Natural killer cell (primary cell): ENCODE results near the gene CATSPERE. TPM values are rescaled to one million over a fixed set of nuclear protein-coding genes. Genes with fewer than 3 reads are reported as not detected.

Experiments
- ATAC-seq, 3 donors: fragments of 150-1000 bp in 2 of 3; fragments of 200-7000 bp in 1 of 3; cut with Tn5 transposase; 1 replicate in 1 of 3; 2 replicates in 2 of 3; pipeline ENCODE4 v1.10.0; 2021; ENCODE audit warnings: mild to moderate bottlenecking in 2 of 3, moderate library complexity in 2 of 3
- DNase-seq, 2 donors: peaks; one replicate each; pipeline versions ENCODE4 v3.0.0 to v3.0.0-alpha.2; 2013 to 2021; ENCODE audit warnings: mixed read lengths in 1 of 2
- H3K27ac ChIP-seq: one replicate; pipeline ENCODE4 v1.5.1; 2013; ENCODE audit warnings: mild to moderate bottlenecking, low read length
- H3K27me3 ChIP-seq: one replicate; pipeline ENCODE4 v1.6.1; 2013; ENCODE audit warnings: low read length; ENCODE audit not compliant: control insufficient read depth, insufficient read depth
- H3K36me3 ChIP-seq: one replicate; pipeline ENCODE4 v1.6.1; 2013; ENCODE audit warnings: low read length; ENCODE audit not compliant: control insufficient read depth, insufficient read depth
- H3K4me1 ChIP-seq: one replicate; pipeline ENCODE4 v1.6.1; 2013; ENCODE audit warnings: low read length; ENCODE audit not compliant: control insufficient read depth, insufficient read depth
- H3K4me3 ChIP-seq: one replicate; pipeline ENCODE4 v1.5.1; 2013; ENCODE audit warnings: low read length
- H3K9me3 ChIP-seq: one replicate; pipeline ENCODE4 v1.6.1; 2013; ENCODE audit warnings: low read length; ENCODE audit not compliant: control insufficient read depth, insufficient read depth
- H3K27ac Mint-ChIP-seq, 2 donors: one replicate each; pipeline ENCODE4 v1.8.0; 2022; ENCODE audit warnings: mild to moderate bottlenecking in 2 of 2, mixed read lengths in 2 of 2, moderate library complexity in 1 of 2
- H3K27me3 Mint-ChIP-seq, 2 donors: one replicate each; pipeline ENCODE4 v1.8.0; 2022; ENCODE audit warnings: low read depth in 2 of 2, mixed read lengths in 2 of 2
- H3K36me3 Mint-ChIP-seq: one replicate; pipeline ENCODE4 v1.8.0; 2022; ENCODE audit warnings: mixed read lengths
- H3K4me1 Mint-ChIP-seq, 2 donors: one replicate each; pipeline ENCODE4 v1.8.0; 2022; ENCODE audit warnings: mixed read lengths in 2 of 2
- H3K4me3 Mint-ChIP-seq: one replicate; pipeline ENCODE4 v1.8.0; 2022; ENCODE audit warnings: mild to moderate bottlenecking, moderate library complexity, mixed read lengths
- H3K9me3 Mint-ChIP-seq, 2 donors: one replicate each; pipeline ENCODE4 v1.8.0; 2022; ENCODE audit warnings: mixed read lengths in 2 of 2
- WGBS: methylation state at CpG from one replicate; pipeline ENCODE4 v1.1.7; 2013; ENCODE audit warnings: missing lambda C conversion rate; ENCODE audit not compliant: insufficient coverage; 5-methylcytosine and 5-hydroxymethylcytosine counted together
- intact Hi-C: fragments of 100-400 bp; cut with micrococcal nuclease; formaldehyde crosslinking; loops from one replicate; pipeline ENCODE4 v1.14.2; 2022
- total RNA-seq, 4 donors: library from RNA; stranded (reverse); fragments of 120-200 nt in 1 of 4; gene quantifications; one replicate each; pipeline versions ENCODE4 v1.2.3 to v1.2.4, GENCODE V29; 2013 to 2022
- TF ChIP-seq, protein P1 (sequence below): fragments of 200-600 bp; IDR thresholded peaks from one replicate; pipeline ENCODE4 v1.8.0; 2022; ENCODE audit warnings: antibody characterized with exemption

Gene CATSPERE
- total RNA-seq, 3 donors from 2014 or later (not counting 1 experiment from before 2014, with no cell fraction given), result 0.79 to 1.4 (median 0.80) TPM

- Histone ChIP-seq H3K27ac (no peak overlapping the region), H3K27me3 (no peaks in the 10 kb centered on the region), H3K4me3 (no peak overlapping the region), H3K9me3 (peaks cover 4% of the 10 kb centered on the region), H3K4me1 (no peaks in the 10 kb centered on the region), H3K36me3 (no peaks in the 10 kb centered on the region)
- Mint-ChIP-seq H3K9me3 (peaks cover 8 to 10% of the 10 kb centered on the region in 2 donors), H3K36me3 (peaks cover 8% of the 10 kb centered on the region), H3K27me3 (peaks cover 0 to 3% of the 10 kb centered on the region in 2 donors), H3K4me1 (no peaks in the 10 kb centered on the region), H3K4me3 (no peak overlapping the region), H3K27ac (no peak overlapping the region)
- no peak for ATAC-seq
- WGBS, result 95% methylated on average over 1 of the region's 1 CpG
- TF ChIP-seq, protein P1, sequence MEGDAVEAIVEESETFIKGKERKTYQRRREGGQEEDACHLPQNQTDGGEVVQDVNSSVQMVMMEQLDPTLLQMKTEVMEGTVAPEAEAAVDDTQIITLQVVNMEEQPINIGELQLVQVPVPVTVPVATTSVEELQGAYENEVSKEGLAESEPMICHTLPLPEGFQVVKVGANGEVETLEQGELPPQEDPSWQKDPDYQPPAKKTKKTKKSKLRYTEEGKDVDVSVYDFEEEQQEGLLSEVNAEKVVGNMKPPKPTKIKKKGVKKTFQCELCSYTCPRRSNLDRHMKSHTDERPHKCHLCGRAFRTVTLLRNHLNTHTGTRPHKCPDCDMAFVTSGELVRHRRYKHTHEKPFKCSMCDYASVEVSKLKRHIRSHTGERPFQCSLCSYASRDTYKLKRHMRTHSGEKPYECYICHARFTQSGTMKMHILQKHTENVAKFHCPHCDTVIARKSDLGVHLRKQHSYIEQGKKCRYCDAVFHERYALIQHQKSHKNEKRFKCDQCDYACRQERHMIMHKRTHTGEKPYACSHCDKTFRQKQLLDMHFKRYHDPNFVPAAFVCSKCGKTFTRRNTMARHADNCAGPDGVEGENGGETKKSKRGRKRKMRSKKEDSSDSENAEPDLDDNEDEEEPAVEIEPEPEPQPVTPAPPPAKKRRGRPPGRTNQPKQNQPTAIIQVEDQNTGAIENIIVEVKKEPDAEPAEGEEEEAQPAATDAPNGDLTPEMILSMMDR, result no peak
- DNase-seq, result no peak
- intact Hi-C loops, result no loop called here
These were observed 84.4 kb downstream of the CATSPERE start for GRCh38 chr1:244545511-244545910.

- H3K36me3 ChIP-seq, result no peaks in the 10 kb centered on the region
- H3K4me1 ChIP-seq, result no peaks in the 10 kb centered on the region
- DNase-seq (no peak), ATAC-seq (no peak)
- Mint-ChIP-seq H3K4me3 (no peak overlapping the region), H3K27ac (no peak overlapping the region), H3K4me1 (no peaks in the 10 kb centered on the region), H3K36me3 (peaks cover 8% of the 10 kb centered on the region), H3K27me3 (peaks cover 0 to 3% of the 10 kb centered on the region in 2 donors), H3K9me3 (peaks cover 8% of the 10 kb centered on the region in 2 donors)
- intact Hi-C loops, result no loop called here
- no peak overlapping the region for H3K4me3 ChIP-seq
- 77% methylated on average over 2 of the region's 2 CpGs for WGBS
- H3K27ac ChIP-seq, result no peak overlapping the region
- peaks cover 4% of the 10 kb centered on the region for H3K9me3 ChIP-seq
- TF ChIP-seq, protein P1, result no peak
- H3K27me3 ChIP-seq, result no peaks in the 10 kb centered on the region
These were observed 87.6 kb downstream of the CATSPERE start for GRCh38 chr1:244548558-244549115.

DNA sequence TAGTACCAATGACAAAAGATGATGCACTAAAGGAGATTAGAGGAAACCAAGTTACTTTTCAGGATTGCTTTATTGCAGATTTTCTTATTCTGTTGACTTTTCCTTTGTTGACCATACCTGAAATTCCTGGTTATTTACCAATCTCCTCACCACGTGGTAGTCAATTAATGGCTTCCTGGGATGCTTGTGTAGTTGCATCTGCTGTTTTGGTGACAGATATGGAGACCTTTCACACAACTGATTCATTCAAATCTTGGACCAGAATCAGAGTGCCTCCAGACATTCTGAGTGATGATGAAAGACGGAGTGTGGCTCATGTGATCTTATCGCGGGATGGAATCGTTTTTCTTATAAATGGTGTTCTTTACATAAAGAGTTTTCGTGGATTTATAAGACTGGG is 91.3 kb downstream of the CATSPERE start:
- Mint-ChIP-seq H3K27ac (no peak overlapping the region), H3K4me3 (no peak overlapping the region), H3K27me3 (peaks cover 0 to 3% of the 10 kb centered on the region in 2 donors), H3K9me3 (peaks cover 4 to 7% of the 10 kb centered on the region in 2 donors), H3K36me3 (no peaks in the 10 kb centered on the region), H3K4me1 (no peaks in the 10 kb centered on the region)
- WGBS, result 94% methylated on average over 5 of the region's 6 CpGs
- Histone ChIP-seq H3K4me3 (no peak overlapping the region), H3K4me1 (no peaks in the 10 kb centered on the region), H3K27me3 (no peaks in the 10 kb centered on the region), H3K27ac (no peak overlapping the region), H3K36me3 (no peaks in the 10 kb centered on the region), H3K9me3 (peaks cover 3% of the 10 kb centered on the region)
- TF ChIP-seq, protein P1, result no peak
- DNase-seq (no peak), ATAC-seq (no peak)
- intact Hi-C loops, result no loop called here

GRCh38 chr1:244556263-244556662 is 95.2 kb downstream of the CATSPERE start:
- 88% methylated on average over 1 of the region's 1 CpG for WGBS
- H3K4me3 ChIP-seq, result no peak overlapping the region
- Mint-ChIP-seq H3K36me3 (no peaks in the 10 kb centered on the region), H3K4me1 (no peaks in the 10 kb centered on the region), H3K9me3 (peaks cover 2 to 6% of the 10 kb centered on the region in 2 donors), H3K27ac (no peak overlapping the region), H3K4me3 (no peak overlapping the region), H3K27me3 (peaks cover 0 to 6% of the 10 kb centered on the region in 2 donors)
- no peaks in the 10 kb centered on the region for H3K4me1 ChIP-seq
- DNase-seq (no peak), ATAC-seq (no peak)
- TF ChIP-seq, protein P1, result no peak
- no peaks in the 10 kb centered on the region for H3K36me3 ChIP-seq
- intact Hi-C loops, result no loop called here
- no peaks in the 10 kb centered on the region for H3K27me3 ChIP-seq
- no peak overlapping the region for H3K27ac ChIP-seq
- H3K9me3 ChIP-seq, result peaks cover 3% of the 10 kb centered on the region
